ENCODE measurements around the gene SSTR3.

The SSTR3 gene

GRCh38 chr22:37241351-37242142 lies 29.3 kb upstream of the SSTR3 start:
- H3K36me3 ChIP-seq (ENCODE audit: low read length), result no peaks in the 10 kb centered on the region; the same call in 1 of the 2 replicates
- no peaks in the 10 kb centered on the region for H3K9me3 ChIP-seq (ENCODE audit: insufficient read depth, low read length)
- peak overlapping the region; percentile 75 for H3K4me2 ChIP-seq (ENCODE audit: low read depth, low read length, poor library complexity, severe bottlenecking)
- H2AFZ ChIP-seq (ENCODE audit: low read depth, low read length, severe bottlenecking), result no peak overlapping the region
- H3K4me3 ChIP-seq (ENCODE audit: insufficient read depth, low read length, poor library complexity, severe bottlenecking), result peak overlapping the region; percentile 24
- no peak for TF ChIP-seq EZH2phosphoT487 (conservative IDR thresholded peaks at IDR 0.05; ENCODE audit: low read length)
- no peak for TF ChIP-seq CTCF (IDR thresholded peaks at IDR 0.05; ENCODE audit: insufficient read depth, low read length, poor library complexity, severe bottlenecking)
- H3K79me2 ChIP-seq (ENCODE audit: insufficient read depth, low read length), result peaks cover 28% of the 10 kb centered on the region
- peaks cover 32% of the 10 kb centered on the region for H3F3A ChIP-seq (ENCODE audit: insufficient read depth)
- H3K9me2 ChIP-seq (replicated peaks; ENCODE audit: insufficient read depth, low read length), result no peaks in the 10 kb centered on the region
- H4K20me1 ChIP-seq (ENCODE audit: low read depth, low read length), result no peaks in the 10 kb centered on the region
- peak overlapping the region; percentile 97 for H3K9ac ChIP-seq (ENCODE audit: low read length)
- H3K27ac ChIP-seq (ENCODE audit: low read depth, low read length), result peak overlapping the region; percentile 95
- no peaks in the 10 kb centered on the region for H3K27me3 ChIP-seq (ENCODE audit: low read length)

GRCh38 chr22:37240941-37241320 lies 28.7 kb upstream of the SSTR3 start:
- no peak overlapping the region for H3K4me2 ChIP-seq (ENCODE audit: low read depth, low read length, poor library complexity, severe bottlenecking)
- no peaks in the 10 kb centered on the region for H4K20me1 ChIP-seq (ENCODE audit: low read depth, low read length)
- H3K9ac ChIP-seq (ENCODE audit: low read length), result peak overlapping the region; percentile 97; the same call in 1 of the 2 replicates
- no peak overlapping the region for H3K4me3 ChIP-seq (ENCODE audit: insufficient read depth, low read length, poor library complexity, severe bottlenecking)
- no peaks in the 10 kb centered on the region for H3K9me2 ChIP-seq (replicated peaks; ENCODE audit: insufficient read depth, low read length)
- peaks cover 34% of the 10 kb centered on the region for H3K79me2 ChIP-seq (ENCODE audit: insufficient read depth, low read length)
- no peaks in the 10 kb centered on the region for H3K27me3 ChIP-seq (ENCODE audit: low read length)
- H3F3A ChIP-seq (ENCODE audit: insufficient read depth), result peaks cover 30% of the 10 kb centered on the region
- no peaks in the 10 kb centered on the region for H3K9me3 ChIP-seq (ENCODE audit: insufficient read depth, low read length)
- H3K27ac ChIP-seq (ENCODE audit: low read depth, low read length), result peak overlapping the region; percentile 95; the same call in 1 of the 2 replicates
- H3K36me3 ChIP-seq (ENCODE audit: low read length), result no peaks in the 10 kb centered on the region; the same call in 1 of the 2 replicates
- TF ChIP-seq CTCF (IDR thresholded peaks at IDR 0.05; ENCODE audit: insufficient read depth, low read length, poor library complexity, severe bottlenecking) (no peak), EZH2phosphoT487 (conservative IDR thresholded peaks at IDR 0.05; ENCODE audit: low read length) (no peak)
- no peak overlapping the region for H2AFZ ChIP-seq (ENCODE audit: low read depth, low read length, severe bottlenecking)

GRCh38 chr22:37240240-37240940 lies 28.1 kb upstream of the SSTR3 start:
- H3F3A ChIP-seq (ENCODE audit: insufficient read depth), result peaks cover 24% of the 10 kb centered on the region
- H2AFZ ChIP-seq (ENCODE audit: low read depth, low read length, severe bottlenecking), result no peak overlapping the region
- H3K27ac ChIP-seq (ENCODE audit: low read depth, low read length), result no peak overlapping the region
- H3K36me3 ChIP-seq (ENCODE audit: low read length), result no peaks in the 10 kb centered on the region; the same call in 1 of the 2 replicates
- H3K4me2 ChIP-seq (ENCODE audit: low read depth, low read length, poor library complexity, severe bottlenecking), result no peak overlapping the region
- H3K9me2 ChIP-seq (replicated peaks; ENCODE audit: insufficient read depth, low read length), result no peaks in the 10 kb centered on the region
- H3K4me3 ChIP-seq (ENCODE audit: insufficient read depth, low read length, poor library complexity, severe bottlenecking), result no peak overlapping the region
- TF ChIP-seq CTCF (IDR thresholded peaks at IDR 0.05; ENCODE audit: insufficient read depth, low read length, poor library complexity, severe bottlenecking) (no peak), EZH2phosphoT487 (conservative IDR thresholded peaks at IDR 0.05; ENCODE audit: low read length) (no peak)
- H3K79me2 ChIP-seq (ENCODE audit: insufficient read depth, low read length), result peaks cover 37% of the 10 kb centered on the region
- H3K9me3 ChIP-seq (ENCODE audit: insufficient read depth, low read length), result no peaks in the 10 kb centered on the region
- H4K20me1 ChIP-seq (ENCODE audit: low read depth, low read length), result no peaks in the 10 kb centered on the region
- H3K27me3 ChIP-seq (ENCODE audit: low read length), result no peaks in the 10 kb centered on the region
- H3K9ac ChIP-seq (ENCODE audit: low read length), result no peak overlapping the region
